GM12878 (cell line): Measurements from ENCODE around the gene MRC2. TPM values are rescaled to one million over a fixed set of nuclear protein-coding genes. Genes with fewer than 3 reads are reported as not detected.
"Not testable (repeated sequence)": the region's sequence is repeated elsewhere in the genome, so short reads cannot be mapped to it uniquely, and the experiment has no call there.

Experiments
- ATAC-seq: fragments of 200-7000 bp; cut with Tn5 transposase; 3 replicates; pipeline ENCODE4 v1.9.1; 2020; ENCODE audit warnings: mild to moderate bottlenecking, moderate library complexity
- BruUV-seq: library from RNA; stranded (reverse); fragments of 400-500 nt; replicated peaks from 2 replicates; lab custom pipeline; 2021; lab: Mats Ljungman, UMichigan
- CTCF ChIA-PET: fragments of 300-600 bp; sonication (Branson Sonifier 250); formaldehyde crosslinking; extraction: SDS; loops from one replicate; lab custom pipeline; 2021; ENCODE audit warnings: inconsistent platforms; lab: Yijun Ruan, JAX
- POLR2A ChIA-PET: fragments of 350-600 bp; formaldehyde crosslinking; extraction: SDS; loops from one replicate; lab custom pipeline; 2021; ENCODE audit warnings: inconsistent platforms; lab: Charles Lee
- RAD21 ChIA-PET: fragments of 300-600 bp; sonication (Branson Sonifier 250); formaldehyde crosslinking; loops from one replicate; lab custom pipeline; 2023; ENCODE audit warnings: antibody characterized with exemption; ENCODE audit not compliant: unreplicated experiment; lab: Charles Lee
- SMC1A ChIA-PET: fragments of 300-600 bp; sonication (Branson Sonifier 250); formaldehyde crosslinking; loops from one replicate; lab custom pipeline; 2023; ENCODE audit not compliant: unreplicated experiment, uncharacterized antibody; lab: Charles Lee
- DNase-seq: peaks from one replicate; pipeline ENCODE4 v3.0.0-alpha.2; 2011; ENCODE audit warnings: low read depth, low spot score
- FAIRE-seq: peaks from 3 replicates; lab custom pipeline; 2011; peaks lifted over from hg19 to GRCh38; lab: Jason Lieb, UNC
- H2AFZ ChIP-seq: 2 replicates; pipeline ENCODE4 v1.6.0; 2011; ENCODE audit warnings: low read depth, low read length, control low read depth; ENCODE audit not compliant: control insufficient read depth
- H3K27ac ChIP-seq: 2 replicates; pipeline ENCODE4 v1.5.1; 2011; ENCODE audit warnings: control low read depth; ENCODE audit not compliant: control insufficient read depth, insufficient read depth
- H3K27me3 ChIP-seq, 2 experiments: replicated peaks in 1 of 2; 2 replicates each; pipeline versions ENCODE4 v1.6.0 to v1.6.1; 2011; ENCODE audit warnings: low read length in 1 of 2; ENCODE audit not compliant: control insufficient read depth in 2 of 2, insufficient read depth in 2 of 2
- H3K36me3 ChIP-seq, 2 experiments: 2 replicates each; pipeline ENCODE4 v1.5.1; 2011; ENCODE audit warnings: low read length in 1 of 2; ENCODE audit not compliant: control insufficient read depth in 2 of 2, insufficient read depth in 2 of 2
- H3K4me1 ChIP-seq: 2 replicates; pipeline ENCODE4 v1.6.1; 2011; ENCODE audit warnings: mild to moderate bottlenecking, low read length, moderate library complexity, mixed read lengths; ENCODE audit not compliant: control insufficient read depth, insufficient read depth
- H3K4me2 ChIP-seq: 2 replicates; pipeline ENCODE4 v1.6.0; 2011; ENCODE audit warnings: control low read depth; ENCODE audit not compliant: control insufficient read depth, insufficient read depth
- H3K4me3 ChIP-seq: fragments of 200-600 bp; sonication (generic); 2 replicates; pipeline ENCODE4 v1.5.1; 2016
- H3K79me2 ChIP-seq: 2 replicates; pipeline ENCODE4 v1.6.0; 2011; ENCODE audit warnings: low read length; ENCODE audit not compliant: control insufficient read depth, insufficient read depth
- H3K9ac ChIP-seq: 2 replicates; pipeline ENCODE4 v1.8.0; 2011; ENCODE audit warnings: low read length, control low read depth, mixed read lengths; ENCODE audit not compliant: control insufficient read depth, insufficient read depth
- H3K9me3 ChIP-seq: replicated peaks from 3 replicates; pipeline ENCODE4 v1.5.1; 2011; ENCODE audit warnings: mild to moderate bottlenecking, low read length; ENCODE audit not compliant: control insufficient read depth, insufficient read depth
- H4K20me1 ChIP-seq: 2 replicates; pipeline ENCODE4 v1.6.0; 2011; ENCODE audit not compliant: control insufficient read depth, insufficient read depth
- MTA3 ChIP-seq: IDR thresholded peaks from 2 replicates; pipeline ENCODE4 v1.6.1; 2012; ENCODE audit warnings: low read length, inconsistent platforms, borderline replicate concordance
- RUNX3 ChIP-seq: IDR thresholded peaks from 2 replicates; pipeline ENCODE4 v1.6.1; 2012; ENCODE audit warnings: low read length, inconsistent platforms
- ZBED1 ChIP-seq: IDR thresholded peaks from 2 replicates; pipeline ENCODE4 v1.6.1; 2016; ENCODE audit warnings: borderline replicate concordance
- WGBS: methylation state at CpG from one replicate; pipeline ENCODE4 v1.1.6; 2016; ENCODE audit warnings: low lambda C conversion rate; ENCODE audit not compliant: insufficient replicate concordance, insufficient coverage; ENCODE audit errors: missing lambda C conversion rate; 5-methylcytosine and 5-hydroxymethylcytosine counted together
- in situ Hi-C: fragments of 300-500 bp; cut with MboI; formaldehyde crosslinking; loops from 9 replicates; pipeline ENCODE4 v1.14.3; 2018; ENCODE audit warnings: mixed read lengths
- intact Hi-C: fragments of 100-400 bp; cut with micrococcal nuclease; formaldehyde crosslinking; loops from one replicate; pipeline ENCODE4 v1.14.2; 2022; ENCODE audit not compliant: unreplicated experiment
- polyA plus RNA-seq, 11 experiments: library from polyadenylated mRNA; depleted of rRNA in 4 of 11; unstranded in 6 of 11; stranded (reverse) in 5 of 11; fragments of >200 nt; fragmentation: Nextera tagmentation in 4 of 11; fragmentation: Illumina TruSeq in 1 of 11; extraction: Ambion mirVana in 4 of 11; extraction: Trizol in 1 of 11; gene quantifications; 1 replicate in 1 of 11; 2 replicates in 10 of 11; pipeline versions ENCODE4 v1.2.1 to v1.2.3, GENCODE V29; 2011 to 2016; ENCODE audit warnings: inconsistent platforms in 2 of 11, missing spikeins in 2 of 11, low read depth in 1 of 11
- total RNA-seq, 4 experiments: library from RNA; depleted of rRNA in 3 of 4; stranded (reverse); fragments of >200 nt in 3 of 4; fragmentation: Illumina TruSeq in 1 of 4; extraction: Trizol in 1 of 4; gene quantifications; 2 replicates each; pipeline versions ENCODE4 v1.2.1 to v1.2.3, GENCODE V29; 2013 to 2021

MRC2 gene
- total and polyA plus RNA-seq, 10 of the 15 experiments (the other 5 are each of a cell fraction or from before 2014, with no cell fraction given), result 0.04 to 0.96 (median 0.30) TPM; not detected in 1

DNA sequence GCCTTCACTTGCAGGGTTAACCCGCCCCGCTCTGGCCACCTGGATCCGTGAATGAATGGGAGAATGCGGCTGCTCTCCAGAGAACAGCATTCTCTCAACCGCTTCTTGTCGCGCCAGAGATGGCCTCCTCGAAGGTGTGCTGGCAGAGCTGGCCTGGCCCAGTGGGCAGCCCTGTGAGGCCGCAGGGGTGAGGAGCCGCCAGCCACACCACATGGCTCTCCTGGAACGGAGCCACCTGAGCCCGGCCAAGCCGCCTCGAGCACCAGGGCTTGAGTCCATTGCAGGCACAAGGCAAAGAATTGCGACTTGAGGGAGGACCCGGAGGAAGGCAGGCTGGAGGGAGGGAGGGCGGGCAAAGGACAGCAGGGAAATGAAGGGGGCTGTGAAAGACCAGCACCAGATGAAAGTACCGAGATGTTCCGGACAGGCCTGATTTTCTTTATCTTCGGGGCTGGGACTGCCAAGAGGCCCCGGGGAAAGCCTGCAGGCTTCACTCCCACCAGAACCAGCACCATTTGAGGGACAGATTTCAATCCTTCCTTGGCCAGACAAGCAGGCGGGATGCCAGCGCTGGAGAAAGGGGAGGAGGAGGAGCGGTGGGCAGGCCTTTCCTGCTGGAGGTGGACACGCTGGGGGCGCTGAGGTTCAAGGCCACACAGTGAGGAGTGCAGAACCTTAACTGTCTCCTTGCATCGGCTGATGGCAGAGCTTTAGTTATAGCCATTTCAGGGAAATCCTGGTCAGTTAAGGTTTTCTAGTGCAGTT is 69.4 kb downstream of the MRC2 start:
- H3K27ac ChIP-seq, result no peak overlapping the region
- no peaks in the 10 kb centered on the region for H3K9me3 ChIP-seq
- no peak overlapping the region for H2AFZ ChIP-seq
- ChIA-PET POLR2A (no interaction called here), SMC1A (no interaction called here), CTCF (no interaction called here)
- in situ Hi-C loops, result loop anchor here (10.0 kb wide), 1 partner anchor 708 kb away; no protein-coding TSS in a partner anchor
- no peaks in the 10 kb centered on the region for H4K20me1 ChIP-seq
- H3K4me1 ChIP-seq, result no peaks in the 10 kb centered on the region
- ATAC-seq (no peak), DNase-seq (no peak), FAIRE-seq (no peak)
- H3K36me3 ChIP-seq, result no peaks in the 10 kb centered on the region
- WGBS, result 83% methylated on average over 24 of the region's 27 CpGs
- no TSS peak for BruUV-seq
- H3K4me2 ChIP-seq, result no peak overlapping the region
- no peak overlapping the region for H3K4me3 ChIP-seq
- no peaks in the 10 kb centered on the region for H3K27me3 ChIP-seq
- no peak overlapping the region for H3K9ac ChIP-seq
- no peaks in the 10 kb centered on the region for H3K79me2 ChIP-seq
- TF ChIP-seq ZBED1 (no peak), RUNX3 (no peak), MTA3 (no peak)
- TF ChIP-seq, all 136 proteins: peak for 0
- RAD21 ChIA-PET, result no interaction called here
- intact Hi-C loops, result no loop called here

DNA sequence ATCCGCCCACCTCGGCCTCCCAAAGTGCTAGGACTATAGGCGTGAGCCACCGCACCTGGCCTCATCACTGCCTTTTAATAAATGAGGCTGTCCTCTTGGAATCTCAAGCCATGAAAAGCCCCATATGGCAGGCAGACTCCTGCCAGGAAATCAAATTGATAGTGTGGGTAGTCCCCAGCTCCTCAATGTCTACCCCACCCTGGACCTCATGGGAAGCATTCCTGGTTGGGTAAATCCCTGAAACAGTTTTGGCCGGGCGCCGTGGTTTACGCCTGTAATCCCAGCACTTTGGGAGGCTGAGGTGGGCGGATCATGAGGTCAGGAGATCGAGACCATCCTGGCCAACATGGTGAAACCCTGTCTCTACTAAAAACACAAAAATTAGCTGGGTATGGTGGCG is 71.0 kb downstream of the MRC2 start:
- ATAC-seq, H3K4me3 ChIP-seq, H3K9ac ChIP-seq, H3K9me3 ChIP-seq, POLR2A ChIA-PET, BruUV-seq, H2AFZ ChIP-seq, intact Hi-C loops, DNase-seq, SMC1A ChIA-PET, CTCF ChIA-PET, RAD21 ChIA-PET, H4K20me1 ChIP-seq, H3K27me3 ChIP-seq, H3K27ac ChIP-seq, FAIRE-seq, H3K79me2 ChIP-seq, H3K4me2 ChIP-seq, H3K36me3 ChIP-seq, H3K4me1 ChIP-seq: not testable (repeated sequence)
- 52% methylated on average over 11 of the region's 11 CpGs for WGBS
- in situ Hi-C loops, result loop anchor here (10.0 kb wide), 1 partner anchor 706 kb away; no protein-coding TSS in a partner anchor
